Fibroblast of the aortic adventitia (primary cell): ENCODE data around the gene NOTCH2. TPM values are rescaled to one million over a fixed set of nuclear protein-coding genes. Genes with fewer than 3 reads are reported as not detected.

Source experiments
- DNase-seq: peaks from one replicate; pipeline ENCODE4 v3.0.0-alpha.2; 2010; ENCODE audit warnings: low read depth
- H3K4me3 ChIP-seq: 2 replicates; pipeline ENCODE4 v1.5.1; 2011; ENCODE audit warnings: low read depth, mild to moderate bottlenecking, control low read depth, low read length, moderate library complexity
- total RNA-seq: library from RNA; depleted of rRNA; stranded (reverse); fragments of >200 nt; gene quantifications from 2 replicates; pipeline ENCODE4 v1.2.3, GENCODE V29; 2012; ENCODE audit warnings: low replicate concordance
- TF ChIP-seq, protein P1 (sequence below): IDR thresholded peaks from 2 replicates; pipeline ENCODE4 v1.5.1; 2011; ENCODE audit warnings: mild to moderate bottlenecking, low read length, control low read depth, inconsistent platforms; ENCODE audit not compliant: insufficient read depth

Gene NOTCH2
- total RNA-seq, 1 donor, result 143 TPM

DNA sequence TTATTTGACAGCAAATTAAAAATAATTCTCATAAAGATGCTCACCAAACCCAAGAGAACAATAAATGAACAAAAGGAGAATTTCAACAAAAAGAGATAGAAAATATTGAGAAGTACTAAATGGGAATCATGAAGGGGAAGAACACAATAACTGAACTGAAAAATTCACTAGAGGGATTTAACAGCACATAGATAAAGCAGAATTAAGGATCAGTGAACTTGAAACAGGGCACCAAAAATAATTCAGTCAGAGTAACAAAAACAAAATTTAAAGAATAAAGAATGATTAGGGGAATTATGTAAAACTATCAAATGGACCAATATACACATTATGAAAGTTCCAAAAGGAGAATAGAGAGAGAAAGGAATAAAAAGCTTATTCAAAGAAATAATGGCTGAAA is 181.0 kb downstream of the NOTCH2 start:
- DNase-seq, result no peak
- no peak overlapping the region for H3K4me3 ChIP-seq
- TF ChIP-seq, protein P1, sequence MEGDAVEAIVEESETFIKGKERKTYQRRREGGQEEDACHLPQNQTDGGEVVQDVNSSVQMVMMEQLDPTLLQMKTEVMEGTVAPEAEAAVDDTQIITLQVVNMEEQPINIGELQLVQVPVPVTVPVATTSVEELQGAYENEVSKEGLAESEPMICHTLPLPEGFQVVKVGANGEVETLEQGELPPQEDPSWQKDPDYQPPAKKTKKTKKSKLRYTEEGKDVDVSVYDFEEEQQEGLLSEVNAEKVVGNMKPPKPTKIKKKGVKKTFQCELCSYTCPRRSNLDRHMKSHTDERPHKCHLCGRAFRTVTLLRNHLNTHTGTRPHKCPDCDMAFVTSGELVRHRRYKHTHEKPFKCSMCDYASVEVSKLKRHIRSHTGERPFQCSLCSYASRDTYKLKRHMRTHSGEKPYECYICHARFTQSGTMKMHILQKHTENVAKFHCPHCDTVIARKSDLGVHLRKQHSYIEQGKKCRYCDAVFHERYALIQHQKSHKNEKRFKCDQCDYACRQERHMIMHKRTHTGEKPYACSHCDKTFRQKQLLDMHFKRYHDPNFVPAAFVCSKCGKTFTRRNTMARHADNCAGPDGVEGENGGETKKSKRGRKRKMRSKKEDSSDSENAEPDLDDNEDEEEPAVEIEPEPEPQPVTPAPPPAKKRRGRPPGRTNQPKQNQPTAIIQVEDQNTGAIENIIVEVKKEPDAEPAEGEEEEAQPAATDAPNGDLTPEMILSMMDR, result no peak

DNA sequence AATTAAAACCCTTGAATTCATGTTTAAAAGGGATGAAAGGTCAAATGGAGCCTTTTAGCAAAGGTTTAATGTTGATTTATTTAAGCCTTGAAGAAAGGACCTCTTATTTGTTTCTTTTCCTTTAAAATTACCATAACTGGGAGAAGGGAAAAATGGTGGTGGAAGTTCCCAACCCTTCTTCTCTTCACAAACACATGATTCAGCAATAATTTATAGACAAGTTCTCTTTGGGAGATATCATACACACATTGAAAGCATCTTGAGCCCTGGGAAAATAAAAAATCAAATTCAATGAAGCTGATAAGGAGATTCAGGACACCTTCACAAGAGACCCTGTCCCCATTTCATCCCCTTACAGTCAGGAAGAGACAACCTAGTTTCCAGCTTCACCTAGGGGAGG is 182.0 kb downstream of the NOTCH2 start:
- DNase-seq, result no peak
- H3K4me3 ChIP-seq, result no peak overlapping the region
- TF ChIP-seq, protein P1, result no peak

DNA sequence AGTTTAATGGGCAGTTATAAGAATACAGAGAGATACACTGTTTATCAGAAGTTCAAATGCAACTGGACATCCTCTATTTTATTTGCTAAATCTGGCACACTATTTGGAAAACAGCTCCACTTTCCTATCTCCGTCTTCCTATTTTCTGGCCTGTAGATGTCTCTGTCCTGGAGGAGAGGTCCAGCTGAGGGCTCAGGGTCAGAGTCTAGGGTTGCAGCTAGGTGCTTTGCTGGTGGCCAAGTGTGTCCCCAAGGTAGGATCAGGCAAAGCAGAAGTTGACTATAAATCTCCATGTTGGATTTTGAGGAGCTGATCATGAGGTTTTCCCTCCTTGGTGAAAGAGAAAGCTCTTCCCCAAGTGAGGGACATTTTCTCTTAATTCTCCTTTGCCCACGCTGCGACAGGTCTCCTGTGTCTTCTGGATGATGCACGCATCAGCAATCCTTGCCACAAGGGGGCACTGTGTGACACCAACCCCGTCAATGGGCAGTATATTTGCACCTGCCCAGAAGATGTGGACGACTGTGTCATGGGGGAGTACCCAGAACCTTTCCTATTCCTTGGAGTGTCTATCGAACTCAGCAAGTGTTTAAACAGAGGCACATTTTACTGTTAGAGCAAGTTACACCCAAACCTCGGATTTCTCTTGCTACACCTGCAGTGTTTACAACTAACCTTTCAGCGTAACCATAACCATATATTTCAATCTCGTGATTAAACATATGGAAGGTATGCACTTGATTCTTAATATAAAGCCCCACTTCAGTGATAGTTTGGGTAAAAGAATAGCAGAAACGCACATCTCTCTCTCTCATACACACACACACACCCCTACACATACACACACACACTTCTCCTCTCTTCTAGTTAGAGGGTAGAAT is 183.3 kb downstream of the NOTCH2 start:
- TF ChIP-seq, protein P1, result peak; percentile 63
- no peak overlapping the region for H3K4me3 ChIP-seq
- peak; percentile 27 for DNase-seq

DNA sequence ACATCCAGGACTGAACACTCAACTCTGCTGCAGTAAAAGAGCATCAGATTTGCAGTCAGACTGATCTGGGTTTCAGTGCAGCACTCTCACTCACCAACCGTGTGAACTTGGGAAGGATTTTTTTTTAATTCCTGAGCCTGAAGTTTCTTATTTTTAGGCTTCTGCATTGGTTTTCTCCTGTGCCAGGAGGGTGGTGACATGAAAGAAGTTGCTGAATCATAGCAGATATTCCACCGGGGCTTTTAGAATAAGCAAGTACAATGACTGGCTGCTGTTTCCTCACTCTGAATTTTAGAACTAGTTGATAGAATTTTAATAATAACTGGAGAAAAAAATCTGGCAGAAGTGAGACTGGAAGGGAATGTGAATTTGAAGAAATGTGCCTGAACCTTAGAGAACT is 184.8 kb downstream of the NOTCH2 start:
- H3K4me3 ChIP-seq, result no peak overlapping the region
- DNase-seq, result peak; percentile 75
- TF ChIP-seq, protein P1, result no peak

DNA sequence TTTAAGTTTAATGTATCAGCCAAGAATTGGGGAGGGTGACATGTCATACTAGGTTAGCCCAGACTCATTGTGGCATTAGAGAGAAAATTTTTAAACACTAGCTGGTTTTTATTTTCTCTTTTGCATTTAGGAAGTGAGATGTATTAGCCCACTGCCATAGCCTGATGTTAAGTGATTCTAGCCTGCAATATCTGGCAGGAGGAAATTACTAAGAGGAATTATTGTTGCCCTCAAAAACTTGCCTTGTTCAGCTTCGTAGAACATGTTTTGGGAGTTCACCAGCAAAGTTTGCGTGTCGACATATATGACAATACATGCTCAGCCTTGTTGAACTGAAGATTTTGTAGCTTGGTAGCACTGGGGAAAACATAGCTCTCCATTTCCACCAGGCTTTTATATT is 185.6 kb downstream of the NOTCH2 start:
- DNase-seq, result no peak
- H3K4me3 ChIP-seq, result no peak overlapping the region
- TF ChIP-seq, protein P1, result no peak

DNA sequence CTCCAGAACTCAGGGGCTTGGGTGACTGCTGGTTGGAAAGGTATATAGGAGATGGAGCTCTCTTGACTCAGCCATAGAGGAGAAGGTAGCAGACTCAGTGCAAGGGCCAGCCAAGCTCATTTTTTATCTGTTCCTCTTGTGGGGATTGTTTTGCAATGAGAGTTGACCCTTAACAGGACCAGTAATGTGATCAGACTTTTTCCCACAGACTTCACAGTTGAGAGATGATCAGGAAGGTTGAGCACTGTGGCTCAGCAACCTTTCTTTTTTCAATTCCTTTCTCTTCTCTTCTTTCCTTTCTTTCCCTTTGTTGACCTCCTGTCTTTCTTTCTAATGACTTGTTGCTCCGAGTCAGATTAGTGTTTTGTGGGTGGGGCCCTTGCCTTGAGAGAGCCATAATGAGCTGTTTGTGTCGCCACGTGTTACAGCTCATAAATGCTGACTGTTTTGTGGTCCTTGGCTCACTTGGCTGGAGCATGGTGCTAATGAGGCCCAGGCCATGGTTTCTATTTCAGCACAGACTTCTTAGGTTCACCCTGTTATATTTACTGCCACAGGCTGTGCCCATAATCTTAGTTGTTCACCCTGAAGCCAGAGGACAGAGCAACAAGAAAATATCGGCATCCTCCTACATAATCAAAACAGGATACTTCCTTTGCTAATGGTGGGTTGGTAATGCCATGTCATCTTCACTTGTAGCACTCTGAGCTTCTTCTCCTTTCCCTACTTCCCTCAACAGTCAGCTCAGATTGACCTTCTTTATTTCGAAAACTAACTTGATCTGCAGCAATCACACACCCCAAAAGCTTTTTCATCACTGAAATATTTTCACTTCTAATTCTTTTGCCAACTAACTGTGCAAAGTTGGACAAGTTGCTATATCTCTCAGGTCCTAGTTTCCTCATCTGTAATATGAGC is 187.1 kb downstream of the NOTCH2 start:
- TF ChIP-seq, protein P1, result no peak
- DNase-seq, result peak; percentile 20
- no peak overlapping the region for H3K4me3 ChIP-seq
